Measurements from ENCODE around the gene SIRT4. TPM values are rescaled to one million over a fixed set of nuclear protein-coding genes. Genes with fewer than 3 reads are reported as not detected.

The SIRT4 gene
- total RNA-seq, 3 donors from 2014 or later = 0.98 to 3.1 (median 1.6) TPM

DNA sequence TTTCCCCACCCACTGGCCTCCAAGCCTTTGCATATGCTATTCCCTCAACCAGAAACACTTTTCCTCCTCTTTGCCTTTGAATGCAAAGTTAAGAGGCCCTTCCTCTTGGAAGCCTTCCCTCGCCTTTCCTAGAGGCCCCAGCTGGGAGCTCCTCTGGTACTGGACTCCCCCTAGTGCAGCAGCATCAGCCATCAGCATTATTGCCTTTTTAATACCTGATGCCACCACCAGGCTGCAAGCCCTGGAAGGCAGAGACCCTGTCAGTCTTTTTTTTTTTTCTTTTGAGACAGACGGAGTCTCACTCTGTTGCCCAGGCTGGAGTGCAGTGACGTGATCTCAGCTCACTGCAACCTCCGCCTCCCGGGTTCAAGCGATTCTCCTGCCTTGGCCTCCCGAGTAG, 44.6 kb downstream of the SIRT4 start:
- H3K27ac ChIP-seq = no peak overlapping the region
- no peak overlapping the region for H3K4me3 ChIP-seq
- no peaks in the 10 kb centered on the region for H3K36me3 ChIP-seq
- no peak for DNase-seq (ENCODE audit: low spot score in 2 of 2)
- no peaks in the 10 kb centered on the region for H3K27me3 ChIP-seq
- H3K9me3 ChIP-seq = no peaks in the 10 kb centered on the region
- no peak for TF ChIP-seq POLR2AphosphoS5 (IDR thresholded peaks at IDR 0.05)
- TF ChIP-seq POLR2A (IDR thresholded peaks at IDR 0.05) = no peak
- TF ChIP-seq, protein P1, sequence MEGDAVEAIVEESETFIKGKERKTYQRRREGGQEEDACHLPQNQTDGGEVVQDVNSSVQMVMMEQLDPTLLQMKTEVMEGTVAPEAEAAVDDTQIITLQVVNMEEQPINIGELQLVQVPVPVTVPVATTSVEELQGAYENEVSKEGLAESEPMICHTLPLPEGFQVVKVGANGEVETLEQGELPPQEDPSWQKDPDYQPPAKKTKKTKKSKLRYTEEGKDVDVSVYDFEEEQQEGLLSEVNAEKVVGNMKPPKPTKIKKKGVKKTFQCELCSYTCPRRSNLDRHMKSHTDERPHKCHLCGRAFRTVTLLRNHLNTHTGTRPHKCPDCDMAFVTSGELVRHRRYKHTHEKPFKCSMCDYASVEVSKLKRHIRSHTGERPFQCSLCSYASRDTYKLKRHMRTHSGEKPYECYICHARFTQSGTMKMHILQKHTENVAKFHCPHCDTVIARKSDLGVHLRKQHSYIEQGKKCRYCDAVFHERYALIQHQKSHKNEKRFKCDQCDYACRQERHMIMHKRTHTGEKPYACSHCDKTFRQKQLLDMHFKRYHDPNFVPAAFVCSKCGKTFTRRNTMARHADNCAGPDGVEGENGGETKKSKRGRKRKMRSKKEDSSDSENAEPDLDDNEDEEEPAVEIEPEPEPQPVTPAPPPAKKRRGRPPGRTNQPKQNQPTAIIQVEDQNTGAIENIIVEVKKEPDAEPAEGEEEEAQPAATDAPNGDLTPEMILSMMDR (IDR thresholded peaks at IDR 0.05) = no peak
- intact Hi-C loops (cut with DNase I; ENCODE audit: low total_unique reads) = no loop called here
- no peaks in the 10 kb centered on the region for H3K4me1 ChIP-seq

DNA sequence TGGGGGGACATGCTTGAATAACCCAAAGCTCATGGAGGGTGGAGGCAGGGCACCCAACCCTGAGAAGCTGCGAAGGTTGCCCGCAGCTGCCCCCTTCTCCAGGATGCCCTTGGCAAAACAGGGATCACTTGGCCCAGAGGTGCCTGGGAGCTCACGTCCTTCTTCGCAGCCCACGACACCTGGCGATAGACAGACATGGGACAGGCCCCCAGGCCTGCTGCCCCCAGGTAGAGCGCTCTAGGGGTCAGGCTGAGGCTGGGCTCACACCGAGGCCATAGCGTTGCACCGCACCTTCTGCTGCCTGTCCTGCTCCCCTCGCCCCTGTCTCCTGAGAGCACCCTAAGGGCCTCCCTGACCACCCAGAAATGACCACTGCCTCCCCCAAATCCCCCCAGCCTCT, 45.6 kb downstream of the SIRT4 start:
- no peak overlapping the region for H3K27ac ChIP-seq
- intact Hi-C loops (cut with DNase I; ENCODE audit: low total_unique reads) = no loop called here
- H3K9me3 ChIP-seq = no peaks in the 10 kb centered on the region
- no peaks in the 10 kb centered on the region for H3K27me3 ChIP-seq
- no peak for TF ChIP-seq POLR2A (IDR thresholded peaks at IDR 0.05)
- TF ChIP-seq, protein P1 (IDR thresholded peaks at IDR 0.05) = no peak
- no peak for TF ChIP-seq POLR2AphosphoS5 (IDR thresholded peaks at IDR 0.05)
- no peak for DNase-seq (ENCODE audit: low spot score in 2 of 2)
- no peaks in the 10 kb centered on the region for H3K4me1 ChIP-seq
- no peaks in the 10 kb centered on the region for H3K36me3 ChIP-seq
- H3K4me3 ChIP-seq = no peak overlapping the region

DNA sequence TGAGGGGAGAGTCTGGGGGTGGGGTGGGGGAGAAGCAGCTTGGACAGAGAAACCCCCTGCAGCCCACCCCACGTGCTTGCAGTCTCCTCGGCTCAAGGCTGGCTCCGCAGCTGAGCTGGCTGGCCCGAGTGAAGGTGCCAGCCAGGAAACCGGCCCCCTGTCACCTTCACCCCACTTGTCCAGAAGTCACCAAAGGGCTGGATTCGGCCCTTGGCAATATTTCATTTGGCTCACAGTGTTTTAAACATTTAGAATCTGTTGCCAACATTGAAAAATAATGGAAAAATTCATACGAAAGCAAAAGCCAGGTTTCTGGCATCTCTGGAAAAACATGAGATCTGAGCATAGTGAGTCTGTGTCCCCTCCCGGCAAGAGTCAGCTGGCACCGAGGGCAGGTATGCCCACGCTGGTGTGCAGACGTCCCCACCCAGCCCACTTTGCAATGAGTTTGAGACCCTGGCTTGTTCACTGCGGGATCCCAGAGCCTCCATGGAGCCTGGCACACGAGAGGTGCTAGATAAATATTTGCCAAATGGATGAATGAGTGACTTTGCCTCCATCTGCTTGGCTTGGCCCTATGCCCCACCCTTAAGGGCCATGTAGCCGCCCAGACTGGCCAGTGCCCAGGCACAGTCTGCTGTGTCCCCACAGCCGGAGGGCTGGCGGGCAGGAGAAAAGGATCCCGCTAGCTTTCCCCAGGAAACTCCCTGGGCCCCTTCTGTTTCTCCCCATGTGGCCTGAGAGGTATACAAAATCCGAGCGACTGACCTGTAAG, 48.6 kb downstream of the SIRT4 start:
- no peak for DNase-seq (ENCODE audit: low spot score in 2 of 2)
- Histone ChIP-seq H3K4me1 (no peaks in the 10 kb centered on the region), H3K27me3 (no peaks in the 10 kb centered on the region), H3K36me3 (no peaks in the 10 kb centered on the region), H3K9me3 (no peaks in the 10 kb centered on the region), H3K4me3 (no peak overlapping the region), H3K27ac (no peak overlapping the region)
- TF ChIP-seq, protein P1 (IDR thresholded peaks at IDR 0.05) = no peak
- TF ChIP-seq POLR2AphosphoS5 (IDR thresholded peaks at IDR 0.05) (no peak), POLR2A (IDR thresholded peaks at IDR 0.05) (no peak)
- intact Hi-C loops (cut with DNase I; ENCODE audit: low total_unique reads) = no loop called here

DNA sequence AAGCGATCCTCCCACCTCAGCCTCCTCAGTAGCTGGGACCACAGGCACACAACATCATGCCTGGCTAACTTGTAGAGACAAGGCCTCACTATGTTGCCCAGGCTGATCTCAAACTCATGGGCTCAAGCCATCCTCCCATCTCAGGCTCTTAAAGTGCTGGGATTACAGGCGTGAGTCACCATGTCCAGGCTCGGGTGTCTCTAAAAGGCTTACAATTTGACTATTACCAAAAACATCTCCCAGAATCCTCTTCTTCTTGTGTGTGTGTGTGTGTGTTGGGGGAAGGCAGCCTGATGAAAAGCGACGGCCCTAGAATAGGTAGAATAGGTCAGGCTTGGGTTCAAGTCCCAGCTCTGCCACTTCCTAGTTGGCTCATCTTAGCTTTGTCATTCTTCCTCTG, 50.0 kb downstream of the SIRT4 start:
- Histone ChIP-seq H3K27me3 (no peaks in the 10 kb centered on the region), H3K36me3 (no peaks in the 10 kb centered on the region), H3K4me1 (no peaks in the 10 kb centered on the region), H3K27ac (no peak overlapping the region), H3K4me3 (no peak overlapping the region), H3K9me3 (no peaks in the 10 kb centered on the region)
- DNase-seq (ENCODE audit: low spot score in 2 of 2) = no peak
- no peak for TF ChIP-seq POLR2A (IDR thresholded peaks at IDR 0.05)
- no peak for TF ChIP-seq POLR2AphosphoS5 (IDR thresholded peaks at IDR 0.05)
- TF ChIP-seq, protein P1 (IDR thresholded peaks at IDR 0.05) = no peak
- intact Hi-C loops (cut with DNase I; ENCODE audit: low total_unique reads) = no loop called here

DNA sequence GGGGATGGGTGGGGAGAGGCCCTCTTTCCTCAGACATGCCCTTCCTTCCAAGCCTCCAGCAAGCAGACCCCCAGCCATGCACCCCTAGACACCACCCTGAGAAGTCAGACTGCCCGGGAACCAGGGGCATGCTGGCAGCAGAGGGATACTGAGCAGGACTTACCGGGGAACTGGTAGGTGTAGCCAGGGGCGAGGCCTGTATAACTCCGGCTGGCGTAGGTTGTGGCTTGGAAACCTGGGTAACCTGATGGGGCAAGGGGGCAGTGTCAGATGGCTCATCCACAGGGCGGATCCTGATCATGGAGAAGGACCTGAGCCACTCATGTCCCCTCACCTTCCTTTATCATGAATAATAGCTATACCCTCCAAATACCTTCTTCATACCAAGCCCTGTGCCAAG, 51.0 kb downstream of the SIRT4 start:
- H3K27ac ChIP-seq = no peak overlapping the region
- H3K9me3 ChIP-seq = no peaks in the 10 kb centered on the region
- no peaks in the 10 kb centered on the region for H3K4me1 ChIP-seq
- H3K36me3 ChIP-seq = no peaks in the 10 kb centered on the region
- no peaks in the 10 kb centered on the region for H3K27me3 ChIP-seq
- DNase-seq (ENCODE audit: low spot score in 2 of 2) = no peak
- intact Hi-C loops (cut with DNase I; ENCODE audit: low total_unique reads) = no loop called here
- no peak overlapping the region for H3K4me3 ChIP-seq
- TF ChIP-seq POLR2AphosphoS5 (IDR thresholded peaks at IDR 0.05) (no peak), POLR2A (IDR thresholded peaks at IDR 0.05) (no peak)
- TF ChIP-seq, protein P1 (IDR thresholded peaks at IDR 0.05) = no peak
